ENCODE data around the gene INSYN2A.

DNA sequence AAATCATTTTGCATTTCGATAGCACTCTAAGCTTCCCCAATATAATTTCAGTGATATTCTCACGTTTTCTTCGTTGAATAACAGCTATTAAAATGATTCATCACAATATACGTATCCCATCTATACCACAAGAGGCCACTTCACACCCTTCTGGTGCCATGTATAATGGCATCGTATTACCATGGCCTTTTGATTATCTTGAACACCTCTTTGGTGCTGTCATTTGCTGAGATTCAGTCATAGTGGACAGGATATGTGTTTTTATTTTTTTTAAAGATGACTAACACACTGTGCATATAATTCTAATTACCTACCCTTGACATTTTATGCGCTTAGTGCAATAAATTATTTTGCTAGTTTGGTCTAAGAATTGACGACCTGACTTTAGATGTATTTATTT lies 6.7 kb upstream of the INSYN2A start:
- TF ChIP-seq, protein P1, sequence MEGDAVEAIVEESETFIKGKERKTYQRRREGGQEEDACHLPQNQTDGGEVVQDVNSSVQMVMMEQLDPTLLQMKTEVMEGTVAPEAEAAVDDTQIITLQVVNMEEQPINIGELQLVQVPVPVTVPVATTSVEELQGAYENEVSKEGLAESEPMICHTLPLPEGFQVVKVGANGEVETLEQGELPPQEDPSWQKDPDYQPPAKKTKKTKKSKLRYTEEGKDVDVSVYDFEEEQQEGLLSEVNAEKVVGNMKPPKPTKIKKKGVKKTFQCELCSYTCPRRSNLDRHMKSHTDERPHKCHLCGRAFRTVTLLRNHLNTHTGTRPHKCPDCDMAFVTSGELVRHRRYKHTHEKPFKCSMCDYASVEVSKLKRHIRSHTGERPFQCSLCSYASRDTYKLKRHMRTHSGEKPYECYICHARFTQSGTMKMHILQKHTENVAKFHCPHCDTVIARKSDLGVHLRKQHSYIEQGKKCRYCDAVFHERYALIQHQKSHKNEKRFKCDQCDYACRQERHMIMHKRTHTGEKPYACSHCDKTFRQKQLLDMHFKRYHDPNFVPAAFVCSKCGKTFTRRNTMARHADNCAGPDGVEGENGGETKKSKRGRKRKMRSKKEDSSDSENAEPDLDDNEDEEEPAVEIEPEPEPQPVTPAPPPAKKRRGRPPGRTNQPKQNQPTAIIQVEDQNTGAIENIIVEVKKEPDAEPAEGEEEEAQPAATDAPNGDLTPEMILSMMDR (conservative IDR thresholded peaks at IDR 0.05): no peak
- no peak for TF ChIP-seq ZFX (IDR thresholded peaks at IDR 0.05)

All from C4-2B (cell line).